Fibroblast of skin of back (primary cell): ENCODE results near the gene JUNB.
"Not testable (repeated sequence)": the region's sequence is repeated elsewhere in the genome, so short reads cannot be mapped to it uniquely, and the experiment has no call there.

Experiments
- DNase-seq: peaks from one replicate; pipeline ENCODE4 v3.0.0-alpha.2; 2013

JUNB gene

GRCh38 chr19:12804051-12804450 is 12.8 kb downstream of the JUNB start:
- DNase-seq, result no peak

- DNase-seq, result peak; percentile 91
These were observed 15.2 kb downstream of the JUNB start, which contains the start of gene RNASEH2A for GRCh38 chr19:12806242-12807081. Gene RNASEH2A, plus strand, starts transcription at chr19:12806584. Its CDS starts 90 bp downstream, at chr19:12806674.

GRCh38 chr19:12815088-12815487 is 23.8 kb downstream of the JUNB start:
- no peak for DNase-seq

- not testable (repeated sequence) for DNase-seq
These were observed 25.9 kb downstream of the JUNB start for GRCh38 chr19:12817188-12817587.

- DNase-seq, result not testable (repeated sequence)
These were observed 26.5 kb downstream of the JUNB start for GRCh38 chr19:12817810-12818209.

GRCh38 chr19:12821761-12822160 is 30.5 kb downstream of the JUNB start:
- DNase-seq, result no peak

GRCh38 chr19:12825254-12826131 is 34.2 kb downstream of the JUNB start:
- peak; percentile 73 for DNase-seq

GRCh38 chr19:12828494-12828893 is 37.2 kb downstream of the JUNB start:
- no peak for DNase-seq

GRCh38 chr19:12833418-12833737 is 42.1 kb downstream of the JUNB start:
- no peak for DNase-seq

GRCh38 chr19:12833738-12834565 is 42.7 kb downstream of the JUNB start:
- no peak for DNase-seq

GRCh38 chr19:12834566-12834943 is 43.3 kb downstream of the JUNB start, which contains the start of gene RTBDN:
Gene RTBDN, minus strand, starts transcription at chr19:12834579. Its CDS starts 4,600 bp downstream, at chr19:12829979.
- DNase-seq, result no peak

- DNase-seq, result no peak
These were observed 43.9 kb downstream of the JUNB start for GRCh38 chr19:12834976-12835757.

- DNase-seq, result no peak
These were observed 45.2 kb downstream of the JUNB start for GRCh38 chr19:12836529-12836863.

- no peak for DNase-seq
These were observed 45.9 kb downstream of the JUNB start for GRCh38 chr19:12837225-12837624.

- no peak for DNase-seq
These were observed 47.0 kb downstream of the JUNB start, which contains the start of gene MAST1 for GRCh38 chr19:12838182-12838885. Gene MAST1, plus strand, starts transcription at chr19:12838515. Its CDS starts 58 bp downstream, at chr19:12838573.

GRCh38 chr19:12838886-12839756 is 47.8 kb downstream of the JUNB start:
- no peak for DNase-seq

- peak; percentile 64 for DNase-seq
These were observed 49.1 kb downstream of the JUNB start for GRCh38 chr19:12840091-12841079.

- DNase-seq, result no peak
These were observed 49.8 kb downstream of the JUNB start for GRCh38 chr19:12841094-12841493.

- DNase-seq, result no peak
These were observed 51.2 kb downstream of the JUNB start for GRCh38 chr19:12842511-12842910.
